Activated naive CD4-positive, alpha-beta T cell treated with anti-CD3 and anti-CD28 coated beads for 36 hours (primary cell): ENCODE data around the gene ST7L. TPM values are rescaled to one million over a fixed set of nuclear protein-coding genes. Genes with fewer than 3 reads are reported as not detected.
"Not testable (repeated sequence)": the region's sequence is repeated elsewhere in the genome, so short reads cannot be mapped to it uniquely, and the experiment has no call there.

Experiments used
- CTCF ChIA-PET: fragments of 350-600 bp; sonication (Branson Sonifier 250); formaldehyde crosslinking; loops from one replicate; lab custom pipeline; 2021; ENCODE audit warnings: antibody characterized with exemption; lab: Charles Lee
- DNase-seq: peaks from one replicate; pipeline ENCODE4 v3.0.0-alpha.2; 2020
- H3K27ac Mint-ChIP-seq: one replicate; pipeline ENCODE4 v1.8.0; 2021; ENCODE audit warnings: mild to moderate bottlenecking, mixed read lengths
- H3K27me3 Mint-ChIP-seq: one replicate; pipeline ENCODE4 v1.8.0; 2021; ENCODE audit warnings: low read depth, mixed read lengths
- H3K36me3 Mint-ChIP-seq: one replicate; pipeline ENCODE4 v1.8.0; 2021; ENCODE audit warnings: low read depth, mixed read lengths
- H3K4me1 Mint-ChIP-seq: one replicate; pipeline ENCODE4 v1.8.0; 2021; ENCODE audit warnings: low read depth, mixed read lengths
- H3K4me3 Mint-ChIP-seq: one replicate; pipeline ENCODE4 v1.8.0; 2021; ENCODE audit warnings: mild to moderate bottlenecking, moderate library complexity, mixed read lengths
- H3K9me3 Mint-ChIP-seq: one replicate; pipeline ENCODE4 v1.8.0; 2021; ENCODE audit warnings: mixed read lengths
- intact Hi-C: fragments of 100-400 bp; cut with micrococcal nuclease; formaldehyde crosslinking; loops from one replicate; pipeline ENCODE4 v1.15.1; 2023
- total RNA-seq, 2 experiments: library from RNA; stranded (reverse); gene quantifications; one replicate each; pipeline ENCODE4 v1.2.3, GENCODE V29; 2021

ST7L gene
- total RNA-seq, 2 experiments from 2014 or later: 12.1 to 16.4 TPM

- H3K27me3 Mint-ChIP-seq: peaks cover 49% of the 10 kb centered on the region
- H3K4me1 Mint-ChIP-seq: peaks cover 3% of the 10 kb centered on the region
- H3K4me3 Mint-ChIP-seq: no peak overlapping the region
- H3K27ac Mint-ChIP-seq: no peak overlapping the region
- no peak for DNase-seq
- no peaks in the 10 kb centered on the region for H3K36me3 Mint-ChIP-seq
- H3K9me3 Mint-ChIP-seq: no peaks in the 10 kb centered on the region
- intact Hi-C loops: loop anchor here (10.0 kb wide), 1 partner anchor 171 kb away; the partner anchor contains the start of gene MOV10
- CTCF ChIA-PET: interaction anchor here (0.8 to 1.1 kb wide), 3 partner anchors 37 to 200 kb away, joined by 3 to 5 read pairs (median 3); no protein-coding TSS in a partner anchor
Measured at GRCh38 chr1:112504001-112504660, 114.8 kb downstream of the ST7L start.

DNA sequence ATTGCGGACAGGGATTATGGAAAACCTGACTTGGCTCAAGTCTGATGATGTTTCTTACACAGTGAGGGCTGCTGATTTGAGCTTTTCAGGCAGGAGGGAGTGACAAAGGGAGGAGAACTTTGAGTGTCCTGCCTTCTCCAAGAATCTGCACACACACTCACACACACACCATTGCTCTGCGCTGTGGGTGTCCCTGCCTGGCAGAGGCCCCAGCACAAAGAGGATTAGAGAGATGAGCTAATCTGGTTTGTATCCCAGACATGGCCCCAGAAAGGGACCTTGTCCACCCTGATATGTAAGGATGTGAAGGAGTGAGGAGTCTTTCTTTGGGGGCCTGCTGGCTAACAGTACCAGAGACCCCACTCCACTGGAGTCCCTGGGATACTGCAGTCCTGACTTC is 116.1 kb downstream of the ST7L start:
- CTCF ChIA-PET: interaction anchor here (0.8 to 2.9 kb wide), 7 partner anchors 11 to 206 kb away, joined by 4 to 36 read pairs (median 6); no protein-coding TSS in a partner anchor
- no peak for DNase-seq
- Mint-ChIP-seq H3K27me3 (peaks cover 55% of the 10 kb centered on the region), H3K27ac (no peak overlapping the region), H3K4me1 (peaks cover 3% of the 10 kb centered on the region), H3K36me3 (no peaks in the 10 kb centered on the region), H3K9me3 (no peaks in the 10 kb centered on the region), H3K4me3 (no peak overlapping the region)
- intact Hi-C loops: loop anchor here (1.0 to 10.0 kb wide), 2 partner anchors 111 to 172 kb away; partner anchors contain the start of gene MOV10

GRCh38 chr1:112501810-112502641 is 116.9 kb downstream of the ST7L start:
- H3K9me3 Mint-ChIP-seq: no peaks in the 10 kb centered on the region
- H3K27me3 Mint-ChIP-seq: peaks cover 58% of the 10 kb centered on the region
- CTCF ChIA-PET: interaction anchor here (0.6 to 2.9 kb wide), 23 partner anchors 9 to 795 kb away, joined by 3 to 36 read pairs (median 4); partner anchors contain the start of gene PPM1J
- DNase-seq: peak; percentile 73
- peaks cover 3% of the 10 kb centered on the region for H3K4me1 Mint-ChIP-seq
- H3K27ac Mint-ChIP-seq: no peak overlapping the region
- no peaks in the 10 kb centered on the region for H3K36me3 Mint-ChIP-seq
- peak overlapping the region; percentile 60 for H3K4me3 Mint-ChIP-seq
- intact Hi-C loops: loop anchor here (1.0 to 10.0 kb wide), 4 partner anchors 111 to 205 kb away; partner anchors contain the start of genes MOV10 and RHOC

DNA sequence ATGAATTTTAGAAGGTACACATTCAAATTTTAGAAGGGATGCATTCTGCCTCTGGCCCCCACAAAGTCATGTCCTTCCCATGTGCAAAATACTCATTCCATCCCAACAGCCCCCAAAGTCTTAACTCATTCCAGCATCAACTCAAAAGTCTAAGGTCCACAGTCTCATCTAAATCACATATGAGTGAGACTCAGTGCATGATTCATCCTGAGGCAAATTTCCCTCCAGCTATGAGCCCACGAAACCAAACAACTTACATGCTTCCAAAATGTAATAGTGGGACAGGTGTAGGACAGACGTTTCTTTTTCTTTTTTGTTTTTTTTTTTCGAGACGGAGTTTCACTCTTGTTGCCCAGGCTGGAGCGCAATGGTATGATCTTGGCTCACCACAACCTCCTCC is 122.7 kb downstream of the ST7L start:
- Mint-ChIP-seq H3K27me3 (peaks cover 31% of the 10 kb centered on the region), H3K4me3 (no peak overlapping the region), H3K9me3 (no peaks in the 10 kb centered on the region), H3K27ac (no peak overlapping the region), H3K36me3 (no peaks in the 10 kb centered on the region), H3K4me1 (no peaks in the 10 kb centered on the region)
- CTCF ChIA-PET: no interaction called here
- no peak for DNase-seq
- intact Hi-C loops: no loop called here

GRCh38 chr1:112493351-112493750 is 125.6 kb downstream of the ST7L start:
- H3K27ac Mint-ChIP-seq: no peak overlapping the region
- CTCF ChIA-PET: interaction anchor here (0.7 to 3.0 kb wide), 2 partner anchors 8 to 223 kb away, joined by 3 to 12 read pairs; no protein-coding TSS in a partner anchor
- DNase-seq: no peak
- no peaks in the 10 kb centered on the region for H3K9me3 Mint-ChIP-seq
- H3K36me3 Mint-ChIP-seq: no peaks in the 10 kb centered on the region
- no peaks in the 10 kb centered on the region for H3K4me1 Mint-ChIP-seq
- no peak overlapping the region for H3K4me3 Mint-ChIP-seq
- H3K27me3 Mint-ChIP-seq: peaks cover 12% of the 10 kb centered on the region
- intact Hi-C loops: no loop called here

DNA sequence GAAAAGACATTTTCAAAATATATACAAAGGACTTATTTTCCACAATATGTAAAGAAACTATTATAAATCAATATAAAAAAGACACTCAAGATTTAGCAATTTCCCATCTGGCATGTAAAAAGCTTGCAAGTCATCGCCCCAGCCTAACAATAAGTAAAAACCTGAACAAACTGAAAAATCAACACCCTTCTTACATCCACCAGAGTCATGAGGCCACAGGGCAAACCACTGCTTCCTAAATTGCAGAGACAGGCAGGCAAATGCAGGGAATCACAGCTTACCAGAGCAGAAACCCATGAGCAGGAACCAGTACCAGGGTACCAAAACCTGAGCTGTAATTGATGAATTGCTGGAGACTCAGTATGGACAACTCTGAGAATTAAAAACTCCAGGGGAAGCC is 126.9 kb downstream of the ST7L start:
- CTCF ChIA-PET: interaction anchor here (3.0 kb wide), 1 partner anchor 9 kb away, joined by 12 read pairs; no protein-coding TSS in a partner anchor
- intact Hi-C loops: no loop called here
- H3K27me3 Mint-ChIP-seq: peaks cover 7% of the 10 kb centered on the region
- H3K4me1 Mint-ChIP-seq: no peaks in the 10 kb centered on the region
- no peak for DNase-seq
- H3K4me3 Mint-ChIP-seq: no peak overlapping the region
- no peaks in the 10 kb centered on the region for H3K9me3 Mint-ChIP-seq
- H3K27ac Mint-ChIP-seq: no peak overlapping the region
- no peaks in the 10 kb centered on the region for H3K36me3 Mint-ChIP-seq

DNA sequence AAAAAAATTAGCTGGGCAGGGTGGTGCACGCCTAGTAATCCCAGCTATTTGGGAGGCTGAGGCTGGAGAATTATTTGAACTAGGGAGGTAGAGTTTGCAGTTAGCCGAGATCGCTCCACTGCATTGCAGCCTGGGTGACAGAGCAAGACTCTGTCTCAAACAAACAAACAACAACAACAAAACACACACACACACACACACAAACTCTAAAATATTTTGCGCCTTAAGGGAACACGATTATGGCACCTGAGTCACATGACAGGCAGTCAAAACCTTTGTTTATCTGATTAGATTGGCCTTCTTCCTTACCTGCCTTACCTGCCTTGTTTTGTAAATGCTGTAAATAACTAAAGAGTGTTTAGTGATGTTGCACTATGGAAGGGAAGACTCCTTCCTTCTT is 130.8 kb downstream of the ST7L start:
- Mint-ChIP-seq H3K36me3 (no peaks in the 10 kb centered on the region), H3K4me3 (no peak overlapping the region), H3K9me3 (no peaks in the 10 kb centered on the region), H3K27me3 (peaks cover 3% of the 10 kb centered on the region), H3K27ac (no peak overlapping the region), H3K4me1 (no peaks in the 10 kb centered on the region)
- intact Hi-C loops: no loop called here
- CTCF ChIA-PET: no interaction called here
- DNase-seq: no peak

DNA sequence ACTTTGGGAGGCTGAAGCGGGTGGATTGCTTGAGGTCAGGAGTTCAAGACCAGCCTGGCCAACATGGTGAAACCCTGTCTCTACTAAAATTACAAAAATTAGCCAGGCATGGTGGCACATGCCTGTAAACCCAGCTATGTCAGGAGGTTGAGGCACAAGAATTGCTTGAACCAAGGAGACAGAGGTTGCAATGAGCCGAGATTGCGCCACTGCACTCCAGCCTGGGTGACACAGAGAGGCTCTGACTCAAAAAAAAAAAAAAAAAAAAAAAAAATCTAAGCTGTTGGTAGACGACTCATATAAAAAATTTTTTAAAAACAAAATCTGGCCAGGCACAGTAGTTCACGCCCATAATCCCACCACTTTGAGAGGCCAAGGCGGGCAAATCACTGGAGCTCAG is 131.3 kb downstream of the ST7L start:
- CTCF ChIA-PET, H3K27ac Mint-ChIP-seq, H3K4me3 Mint-ChIP-seq, H3K27me3 Mint-ChIP-seq, H3K9me3 Mint-ChIP-seq, intact Hi-C loops, DNase-seq, H3K36me3 Mint-ChIP-seq, H3K4me1 Mint-ChIP-seq: not testable (repeated sequence)

DNA sequence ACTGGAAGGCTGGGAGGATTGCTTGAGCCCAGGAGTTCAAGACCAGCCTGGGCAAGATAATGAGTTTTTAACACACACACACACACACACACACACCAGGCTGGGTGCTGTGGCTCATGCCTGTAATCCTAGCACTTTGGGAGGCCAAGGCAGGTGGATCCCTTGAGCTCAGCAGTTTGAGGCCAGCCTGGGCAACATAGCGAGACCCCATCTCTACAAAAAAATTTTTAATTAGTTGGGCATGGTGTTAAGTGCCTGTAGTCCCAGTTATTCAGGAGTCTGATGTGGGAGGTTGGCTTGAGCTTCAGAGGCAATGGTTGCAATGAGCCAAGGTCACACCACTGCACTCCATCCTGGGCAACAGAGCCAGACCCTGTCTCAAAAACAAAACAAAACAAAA is 132.9 kb downstream of the ST7L start:
- CTCF ChIA-PET: interaction anchor here (1.3 kb wide), 1 partner anchor 16 kb away, joined by 3 read pairs; no protein-coding TSS in a partner anchor
- H3K27me3 Mint-ChIP-seq, H3K9me3 Mint-ChIP-seq, H3K4me3 Mint-ChIP-seq, H3K27ac Mint-ChIP-seq, H3K4me1 Mint-ChIP-seq, H3K36me3 Mint-ChIP-seq, intact Hi-C loops, DNase-seq: not testable (repeated sequence)

- Mint-ChIP-seq H3K4me1 (no peaks in the 10 kb centered on the region), H3K27me3 (peaks cover 14% of the 10 kb centered on the region), H3K36me3 (peaks cover 7% of the 10 kb centered on the region), H3K27ac (no peak overlapping the region), H3K9me3 (peaks cover 15% of the 10 kb centered on the region), H3K4me3 (no peak overlapping the region)
- intact Hi-C loops: loop anchor here (10.0 kb wide), 1 partner anchor 776 kb away; no protein-coding TSS in a partner anchor
- no peak for DNase-seq
- CTCF ChIA-PET: interaction anchor here (1.1 kb wide), 1 partner anchor 12 kb away, joined by 3 read pairs; no protein-coding TSS in a partner anchor
Measured at GRCh38 chr1:112478314-112478713, 140.6 kb downstream of the ST7L start.

GRCh38 chr1:112477550-112477949 is 141.4 kb downstream of the ST7L start:
- CTCF ChIA-PET: interaction anchor here (1.1 kb wide), 1 partner anchor 11 kb away, joined by 3 read pairs; no protein-coding TSS in a partner anchor
- H3K36me3 Mint-ChIP-seq: peaks cover 7% of the 10 kb centered on the region
- no peak overlapping the region for H3K4me3 Mint-ChIP-seq

More at GRCh38 chr1:112477550-112477949, 141.4 kb downstream of the ST7L start:
- peaks cover 15% of the 10 kb centered on the region for H3K9me3 Mint-ChIP-seq
- no peaks in the 10 kb centered on the region for H3K4me1 Mint-ChIP-seq
- H3K27ac Mint-ChIP-seq: no peak overlapping the region
- H3K27me3 Mint-ChIP-seq: peaks cover 12% of the 10 kb centered on the region
- DNase-seq: no peak
- intact Hi-C loops: loop anchor here (10.0 kb wide), 1 partner anchor 777 kb away; no protein-coding TSS in a partner anchor
